ENCODE results near the gene WIZ.

DNA sequence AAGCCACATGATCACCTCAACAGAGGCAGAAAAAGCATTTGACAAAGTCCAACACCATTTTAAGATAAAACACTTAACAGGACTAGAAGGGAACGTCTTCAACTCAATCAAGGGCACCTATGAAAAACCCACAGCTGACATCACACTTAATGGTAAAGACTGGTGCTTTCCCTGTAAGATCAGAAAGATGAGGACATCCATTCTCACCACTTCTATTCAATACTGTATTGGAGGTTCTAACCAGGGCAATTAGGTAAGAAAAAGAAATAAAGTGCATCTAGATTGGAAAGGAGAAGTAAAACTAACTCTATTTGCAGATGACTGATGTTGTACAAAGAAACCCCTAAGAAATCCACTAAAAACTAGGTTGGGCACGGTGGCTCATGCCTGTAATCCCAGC, 58.9 kb downstream of the WIZ start:
- TF ChIP-seq CTCF (IDR thresholded peaks at IDR 0.05; ENCODE audit: low read depth, low read length, poor library complexity, severe bottlenecking) (no peak), EZH2phosphoT487 (IDR thresholded peaks at IDR 0.05; ENCODE audit: borderline replicate concordance, low read length) (no peak)

Data from DOHH2 (cell line).